Fibroblast of lung (primary cell): ENCODE results near the gene NR3C1.

ENCODE experiments used
- EZH2 ChIP-seq: IDR thresholded peaks from 2 replicates; pipeline ENCODE4 v1.5.1; 2012; ENCODE audit warnings: low read length, control low read depth, mild to moderate bottlenecking; ENCODE audit errors: missing control alignments
- TF ChIP-seq, protein P1 (sequence below), 2 donors: IDR thresholded peaks in 1 of 2; conservative IDR thresholded peaks in 1 of 2; 1 replicate in 1 of 2; 2 replicates in 1 of 2; pipeline ENCODE4 v1.5.1; 2011 to 2012; ENCODE audit warnings: low read length in 2 of 2, control low read depth in 1 of 2, inconsistent platforms in 1 of 2, low read depth in 1 of 2, mild to moderate bottlenecking in 1 of 2

GRCh38 chr5:143328589-143329220 is 74.8 kb downstream of the NR3C1 start:
- TF ChIP-seq, protein P1, sequence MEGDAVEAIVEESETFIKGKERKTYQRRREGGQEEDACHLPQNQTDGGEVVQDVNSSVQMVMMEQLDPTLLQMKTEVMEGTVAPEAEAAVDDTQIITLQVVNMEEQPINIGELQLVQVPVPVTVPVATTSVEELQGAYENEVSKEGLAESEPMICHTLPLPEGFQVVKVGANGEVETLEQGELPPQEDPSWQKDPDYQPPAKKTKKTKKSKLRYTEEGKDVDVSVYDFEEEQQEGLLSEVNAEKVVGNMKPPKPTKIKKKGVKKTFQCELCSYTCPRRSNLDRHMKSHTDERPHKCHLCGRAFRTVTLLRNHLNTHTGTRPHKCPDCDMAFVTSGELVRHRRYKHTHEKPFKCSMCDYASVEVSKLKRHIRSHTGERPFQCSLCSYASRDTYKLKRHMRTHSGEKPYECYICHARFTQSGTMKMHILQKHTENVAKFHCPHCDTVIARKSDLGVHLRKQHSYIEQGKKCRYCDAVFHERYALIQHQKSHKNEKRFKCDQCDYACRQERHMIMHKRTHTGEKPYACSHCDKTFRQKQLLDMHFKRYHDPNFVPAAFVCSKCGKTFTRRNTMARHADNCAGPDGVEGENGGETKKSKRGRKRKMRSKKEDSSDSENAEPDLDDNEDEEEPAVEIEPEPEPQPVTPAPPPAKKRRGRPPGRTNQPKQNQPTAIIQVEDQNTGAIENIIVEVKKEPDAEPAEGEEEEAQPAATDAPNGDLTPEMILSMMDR (conservative IDR thresholded peaks at IDR 0.05 in 1 of 2, IDR thresholded peaks at IDR 0.05 in 1 of 2; ENCODE audit: low read depth in 1 of 2, low read length in 2 of 2) = no peak
- no peak for TF ChIP-seq EZH2
